GM19455 (cell line): Measurements from ENCODE around the gene ACER3.
"Not testable (repeated sequence)": the region's sequence is repeated elsewhere in the genome, so short reads cannot be mapped to it uniquely, and the experiment has no call there.

Experiments used
- ATAC-seq: cut with Tn5 transposase; IDR thresholded peaks from one replicate; pipeline ENCODE4 v1.9.1; 2021; ENCODE audit not compliant: unreplicated experiment

ACER3 gene

GRCh38 chr11:76872959-76873827, 12.5 kb downstream of the ACER3 start:
- no peak for ATAC-seq

GRCh38 chr11:76878014-76878413, 17.3 kb downstream of the ACER3 start:
- no peak for ATAC-seq

GRCh38 chr11:76880314-76880713, 19.6 kb downstream of the ACER3 start:
- no peak for ATAC-seq

GRCh38 chr11:76880956-76881355, 20.2 kb downstream of the ACER3 start:
- ATAC-seq, result no peak

GRCh38 chr11:76885390-76886097, 24.8 kb downstream of the ACER3 start:
- ATAC-seq, result no peak

GRCh38 chr11:76888989-76889388, 28.3 kb downstream of the ACER3 start:
- no peak for ATAC-seq

GRCh38 chr11:76889411-76889975, 28.8 kb downstream of the ACER3 start:
- ATAC-seq, result no peak

- no peak for ATAC-seq
Measured at GRCh38 chr11:76890329-76890728, 29.6 kb downstream of the ACER3 start.

- no peak for ATAC-seq
Measured at GRCh38 chr11:76891285-76891684, 30.6 kb downstream of the ACER3 start.

GRCh38 chr11:76891793-76892192, 31.1 kb downstream of the ACER3 start:
- no peak for ATAC-seq

GRCh38 chr11:76892306-76892705, 31.6 kb downstream of the ACER3 start:
- no peak for ATAC-seq

- ATAC-seq, result no peak
Measured at GRCh38 chr11:76897233-76897632, 36.5 kb downstream of the ACER3 start.

- ATAC-seq, result no peak
Measured at GRCh38 chr11:76901144-76901543, 40.4 kb downstream of the ACER3 start.

GRCh38 chr11:76901622-76902021, 40.9 kb downstream of the ACER3 start:
- ATAC-seq, result not testable (repeated sequence)

GRCh38 chr11:76902121-76903014, 41.6 kb downstream of the ACER3 start:
- no peak for ATAC-seq

- ATAC-seq, result no peak
Measured at GRCh38 chr11:76903325-76903724, 42.6 kb downstream of the ACER3 start.

GRCh38 chr11:76910620-76911414, 50.1 kb downstream of the ACER3 start:
- no peak for ATAC-seq

- ATAC-seq, result no peak
Measured at GRCh38 chr11:76911415-76911808, 50.7 kb downstream of the ACER3 start.

GRCh38 chr11:76916712-76917111, 56.0 kb downstream of the ACER3 start:
- no peak for ATAC-seq

- no peak for ATAC-seq
Measured at GRCh38 chr11:76918941-76919386, 58.2 kb downstream of the ACER3 start.
